ENCODE measurements around the gene GCNT1.

Gene GCNT1

GRCh38 chr9:76458903-76459693 lies at the start of gene GCNT1:
GCNT1 (plus strand) TSS chr9:76459182; CDS start chr9:76502382, 43,200 bp downstream.
- peak; percentile 98 for FAIRE-seq
- DNase-seq (ENCODE audit: insufficient read length, low spot score) = peak; percentile 98

GRCh38 chr9:76412638-76413037 lies 46.3 kb upstream of the GCNT1 start:
- no peak for TF ChIP-seq POLR2A (IDR thresholded peaks at IDR 0.05; ENCODE audit: low read depth, low read length)
- DNase-seq (ENCODE audit: insufficient read length, low spot score) = no peak
- peak; percentile 20 for FAIRE-seq

More at GRCh38 chr9:76458903-76459693, at the start of gene GCNT1:
- TF ChIP-seq POLR2A (IDR thresholded peaks at IDR 0.05; ENCODE audit: low read depth, low read length) = peak; percentile 86

GRCh38 chr9:76413658-76414057 lies 45.3 kb upstream of the GCNT1 start:
- no peak for TF ChIP-seq POLR2A (IDR thresholded peaks at IDR 0.05; ENCODE audit: low read depth, low read length)
- DNase-seq (ENCODE audit: insufficient read length, low spot score) = no peak
- no peak for FAIRE-seq

- FAIRE-seq (no peak), DNase-seq (ENCODE audit: insufficient read length, low spot score) (no peak)
- TF ChIP-seq POLR2A (IDR thresholded peaks at IDR 0.05; ENCODE audit: low read depth, low read length) = no peak
Observed at GRCh38 chr9:76414661-76415060, 44.3 kb upstream of the GCNT1 start.

GRCh38 chr9:76415154-76415553 lies 43.8 kb upstream of the GCNT1 start:
- TF ChIP-seq POLR2A (IDR thresholded peaks at IDR 0.05; ENCODE audit: low read depth, low read length) = no peak
- DNase-seq (ENCODE audit: insufficient read length, low spot score) (no peak), FAIRE-seq (no peak)

- no peak for TF ChIP-seq POLR2A (IDR thresholded peaks at IDR 0.05; ENCODE audit: low read depth, low read length)
- DNase-seq (ENCODE audit: insufficient read length, low spot score) (no peak), FAIRE-seq (peak; percentile 11)
Observed at GRCh38 chr9:76415731-76416130, 43.3 kb upstream of the GCNT1 start.

GRCh38 chr9:76417394-76417793 lies 41.6 kb upstream of the GCNT1 start:
- FAIRE-seq = no peak
- no peak for DNase-seq (ENCODE audit: insufficient read length, low spot score)
- no peak for TF ChIP-seq POLR2A (IDR thresholded peaks at IDR 0.05; ENCODE audit: low read depth, low read length)

GRCh38 chr9:76419782-76420380 lies 39.1 kb upstream of the GCNT1 start:
- FAIRE-seq = peak; percentile 79
- no peak for DNase-seq (ENCODE audit: insufficient read length, low spot score)
- TF ChIP-seq POLR2A (IDR thresholded peaks at IDR 0.05; ENCODE audit: low read depth, low read length) = no peak

GRCh38 chr9:76423216-76424177 lies 35.5 kb upstream of the GCNT1 start:
- DNase-seq (ENCODE audit: insufficient read length, low spot score) = no peak
- TF ChIP-seq POLR2A (IDR thresholded peaks at IDR 0.05; ENCODE audit: low read depth, low read length) = no peak
- no peak for FAIRE-seq

- no peak for TF ChIP-seq POLR2A (IDR thresholded peaks at IDR 0.05; ENCODE audit: low read depth, low read length)
- no peak for FAIRE-seq
- no peak for DNase-seq (ENCODE audit: insufficient read length, low spot score)
Observed at GRCh38 chr9:76424491-76424890, 34.5 kb upstream of the GCNT1 start.

- FAIRE-seq (no peak), DNase-seq (ENCODE audit: insufficient read length, low spot score) (no peak)
- TF ChIP-seq POLR2A (IDR thresholded peaks at IDR 0.05; ENCODE audit: low read depth, low read length) = no peak
Observed at GRCh38 chr9:76425677-76426453, 33.1 kb upstream of the GCNT1 start.

GRCh38 chr9:76426807-76427419 lies 32.1 kb upstream of the GCNT1 start:
- no peak for TF ChIP-seq POLR2A (IDR thresholded peaks at IDR 0.05; ENCODE audit: low read depth, low read length)
- FAIRE-seq (no peak), DNase-seq (ENCODE audit: insufficient read length, low spot score) (no peak)

- FAIRE-seq (no peak), DNase-seq (ENCODE audit: insufficient read length, low spot score) (no peak)
- no peak for TF ChIP-seq POLR2A (IDR thresholded peaks at IDR 0.05; ENCODE audit: low read depth, low read length)
Observed at GRCh38 chr9:76431601-76432000, 27.4 kb upstream of the GCNT1 start.
